HG02623 (cell line): Measurements from ENCODE around the gene UGT1A6.

ENCODE experiments used
- ATAC-seq: cut with Tn5 transposase; IDR thresholded peaks from one replicate; pipeline ENCODE4 v1.9.1; 2021; ENCODE audit warnings: moderate library complexity; ENCODE audit not compliant: unreplicated experiment

UGT1A6 gene

GRCh38 chr2:233764264-233764663, 71.6 kb downstream of the UGT1A6 start:
- ATAC-seq = no peak

- ATAC-seq = no peak
Measured at GRCh38 chr2:233764761-233765160, 72.1 kb downstream of the UGT1A6 start.

GRCh38 chr2:233766416-233766815, 73.7 kb downstream of the UGT1A6 start:
- ATAC-seq = no peak

GRCh38 chr2:233768076-233768475, 75.4 kb downstream of the UGT1A6 start:
- ATAC-seq = no peak

DNA sequence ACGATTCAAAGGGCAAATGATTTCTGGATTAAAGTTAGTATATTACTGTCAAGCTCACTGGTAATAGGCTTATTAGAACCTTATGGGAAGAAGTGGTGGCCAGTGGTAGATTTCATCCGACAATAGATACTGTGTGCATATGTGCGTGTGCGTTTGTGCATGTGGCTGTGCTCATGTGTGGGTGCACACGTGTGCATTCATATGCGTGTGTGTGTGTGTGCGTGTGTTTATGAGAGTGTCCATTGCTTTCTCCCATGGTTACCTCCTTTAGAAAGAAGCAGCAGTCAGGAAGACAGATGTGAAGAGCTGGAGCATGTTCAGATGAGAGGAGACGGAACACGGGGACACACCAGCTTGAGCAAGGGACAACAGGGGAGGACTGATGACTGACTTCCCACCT, 76.6 kb downstream of the UGT1A6 start:
- ATAC-seq = no peak

GRCh38 chr2:233772153-233772552, 79.5 kb downstream of the UGT1A6 start:
- ATAC-seq = no peak

GRCh38 chr2:233772583-233772982, 79.9 kb downstream of the UGT1A6 start:
- no peak for ATAC-seq

GRCh38 chr2:233773854-233774253, 81.2 kb downstream of the UGT1A6 start:
- no peak for ATAC-seq

GRCh38 chr2:233775414-233775813, 82.7 kb downstream of the UGT1A6 start:
- ATAC-seq = no peak

DNA sequence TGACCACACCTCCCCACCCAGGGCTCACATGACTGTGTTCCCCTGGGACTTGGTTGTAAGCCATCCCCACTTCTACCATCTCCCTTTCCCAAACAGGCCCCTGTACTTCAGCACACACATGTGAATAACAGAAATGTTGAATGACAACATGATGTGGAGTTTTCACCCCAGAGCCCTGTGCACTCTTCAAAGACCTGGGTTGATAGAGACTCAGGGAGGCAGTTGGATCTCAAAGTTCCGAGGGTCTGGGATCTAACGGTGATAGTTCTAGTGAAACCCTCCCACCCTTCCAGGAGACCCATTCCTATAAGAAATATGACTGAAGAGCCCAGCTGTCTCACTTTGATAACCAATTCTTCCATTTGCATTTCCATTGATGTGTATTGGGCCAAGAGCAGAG, 85.3 kb downstream of the UGT1A6 start, which contains the start of gene MROH2A:
Gene MROH2A (plus strand): TSS at position 301 of the 400 bp plus-strand sequence. CDS start 1,029 bp downstream, outside the sequence.
- no peak for ATAC-seq

GRCh38 chr2:233779722-233780121, 87.0 kb downstream of the UGT1A6 start:
- no peak for ATAC-seq

- ATAC-seq = no peak
Measured at GRCh38 chr2:233780771-233781170, 88.1 kb downstream of the UGT1A6 start.

GRCh38 chr2:233789554-233789953, 96.9 kb downstream of the UGT1A6 start:
- ATAC-seq = no peak

DNA sequence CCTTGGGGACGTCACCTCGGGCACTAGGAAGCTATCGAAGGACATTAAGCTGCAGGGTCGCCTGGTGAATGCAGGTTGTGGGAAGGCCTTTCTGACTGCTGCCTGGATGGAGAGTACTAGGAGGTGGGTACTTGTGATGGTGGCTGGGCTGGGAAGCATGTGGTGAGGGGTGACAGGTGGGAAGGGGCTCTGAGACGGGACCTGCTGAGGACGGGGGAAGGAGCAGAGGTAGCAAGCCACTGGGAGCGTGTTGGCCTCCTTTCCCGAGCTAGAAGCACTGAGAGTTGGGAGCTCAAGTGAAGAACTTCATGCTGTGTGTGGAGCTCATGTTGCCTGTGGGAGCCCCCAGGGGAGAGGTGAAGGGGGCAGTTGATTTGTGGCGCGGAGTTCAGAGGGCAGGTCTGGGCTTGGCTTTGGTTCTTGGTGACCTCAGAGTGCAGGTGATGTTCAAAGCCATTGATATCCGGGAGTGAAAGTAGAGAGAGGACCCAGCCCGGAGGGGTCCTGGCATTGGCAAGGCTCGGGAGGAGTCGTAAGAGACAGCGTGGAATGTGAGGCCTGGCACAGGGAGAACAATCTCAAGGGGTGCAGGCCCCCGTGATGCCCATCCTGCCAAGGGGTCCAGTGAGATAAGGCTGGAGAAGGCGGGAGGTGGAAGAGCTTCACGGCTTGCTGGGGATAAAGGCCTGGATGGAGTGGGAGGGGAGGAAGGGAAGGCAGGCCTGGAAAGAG, 98.6 kb downstream of the UGT1A6 start:
- no peak for ATAC-seq

- ATAC-seq = no peak
Measured at GRCh38 chr2:233791883-233792329, 99.2 kb downstream of the UGT1A6 start.

- ATAC-seq = no peak
Measured at GRCh38 chr2:233792720-233793119, 100.0 kb downstream of the UGT1A6 start.

- no peak for ATAC-seq
Measured at GRCh38 chr2:233793465-233794127, 100.9 kb downstream of the UGT1A6 start.

DNA sequence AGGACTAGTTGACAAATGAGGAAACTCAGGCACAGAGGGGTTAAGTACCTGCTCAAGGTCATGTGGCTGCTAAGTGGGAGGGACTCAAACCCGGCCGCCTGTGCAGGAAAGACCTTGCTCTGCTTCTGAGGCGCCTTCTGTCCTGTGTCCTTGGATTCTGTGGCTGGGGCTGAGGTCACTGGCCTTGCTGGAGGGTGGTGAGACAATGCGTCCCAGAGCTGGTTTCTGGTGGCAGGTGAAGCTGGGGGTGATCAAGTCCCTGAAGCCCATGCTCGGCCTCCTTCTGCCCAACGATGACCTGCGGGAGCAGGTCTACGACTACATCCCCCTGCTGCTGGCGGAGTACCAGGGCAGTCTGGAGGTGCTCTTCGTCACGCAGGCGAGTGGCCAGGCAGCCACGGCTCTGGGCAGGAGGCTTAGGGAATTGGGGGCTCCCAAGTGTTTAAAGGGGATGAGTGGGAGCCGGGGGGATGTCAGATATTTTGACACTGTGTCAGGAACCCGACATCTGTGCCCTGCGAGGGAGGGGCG, 101.5 kb downstream of the UGT1A6 start:
- ATAC-seq = no peak

DNA sequence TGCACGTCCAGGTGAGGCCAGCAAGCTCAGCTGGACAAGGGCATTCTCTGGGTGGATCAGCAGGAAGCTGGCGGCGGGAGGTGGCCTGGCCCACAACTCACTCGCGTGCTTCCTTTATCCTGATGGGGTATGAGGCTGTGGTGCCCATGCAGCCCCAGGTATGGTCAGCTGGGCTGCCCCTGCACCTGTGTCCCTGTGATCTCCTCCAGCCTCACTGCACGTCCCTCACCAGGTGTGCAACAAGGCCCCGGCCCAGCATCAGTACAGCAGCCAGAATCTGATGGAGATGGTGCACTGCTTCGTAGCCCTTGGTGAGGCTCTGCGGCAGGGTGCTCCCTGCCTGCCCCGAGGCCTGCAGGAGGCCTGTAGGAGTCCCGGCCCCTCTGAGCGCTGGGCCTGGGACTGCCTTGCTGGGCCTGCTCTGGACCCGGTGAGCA, 103.1 kb downstream of the UGT1A6 start:
- ATAC-seq = no peak

DNA sequence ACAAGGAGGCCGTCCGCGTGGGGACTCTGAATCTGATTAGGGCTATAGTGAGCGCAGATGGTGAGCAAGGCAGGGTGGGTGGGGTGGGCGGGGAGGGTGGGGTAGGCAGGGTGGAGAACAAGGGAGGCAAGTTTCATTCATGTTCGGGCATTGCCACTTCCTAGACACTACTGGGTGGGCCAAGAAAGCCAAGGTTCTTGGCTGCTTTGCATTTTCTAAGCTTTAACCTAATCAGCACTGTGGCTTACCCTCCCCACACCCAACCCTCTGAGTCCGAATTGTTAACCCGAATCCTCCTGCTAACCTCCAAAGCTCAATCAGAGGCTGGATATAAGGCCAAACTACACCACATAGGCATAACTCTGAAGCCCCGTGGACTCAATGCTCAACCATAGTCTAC, 103.6 kb downstream of the UGT1A6 start:
- no peak for ATAC-seq

DNA sequence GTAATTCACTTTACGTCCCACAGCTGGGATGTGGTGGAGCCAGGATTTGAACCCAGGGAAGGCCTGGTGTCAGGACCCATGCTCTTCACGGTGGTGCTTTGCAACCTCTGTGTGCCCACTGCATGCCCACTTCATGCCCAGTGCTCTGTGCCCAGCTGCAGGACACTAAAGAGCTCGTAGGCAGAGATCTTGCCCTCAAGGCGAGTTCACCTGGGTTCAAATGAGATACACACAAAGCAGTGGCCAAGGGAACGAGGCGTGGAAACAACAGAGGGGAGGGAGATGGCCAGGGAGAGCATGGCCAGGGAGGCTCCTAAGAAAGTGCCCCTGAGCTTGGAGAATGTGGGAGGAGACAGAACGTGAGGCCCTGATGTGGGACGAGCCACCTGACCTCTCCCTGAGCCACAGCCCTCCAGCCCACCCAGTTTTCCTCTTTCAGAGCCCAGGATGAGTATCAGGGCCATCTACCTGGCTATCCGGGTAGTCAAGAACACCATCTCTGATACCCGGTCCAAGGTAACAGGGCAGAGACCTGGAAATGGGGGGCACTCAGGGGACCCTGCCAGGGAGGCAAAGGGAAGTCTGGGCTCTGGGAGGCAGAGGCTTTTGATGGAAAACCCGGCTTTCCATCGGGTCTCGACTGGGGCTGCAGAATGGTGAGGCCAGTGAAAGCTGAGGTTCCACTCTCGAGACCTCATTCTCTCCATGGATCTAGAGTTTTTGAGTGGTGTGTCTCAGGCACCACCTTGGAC, 105.8 kb downstream of the UGT1A6 start:
- ATAC-seq = no peak
